Measurements from ENCODE around the gene OST4.
A peak's percentile ranks its signal among the peaks of the same experiment; 100 is the strongest.

Gene OST4

DNA sequence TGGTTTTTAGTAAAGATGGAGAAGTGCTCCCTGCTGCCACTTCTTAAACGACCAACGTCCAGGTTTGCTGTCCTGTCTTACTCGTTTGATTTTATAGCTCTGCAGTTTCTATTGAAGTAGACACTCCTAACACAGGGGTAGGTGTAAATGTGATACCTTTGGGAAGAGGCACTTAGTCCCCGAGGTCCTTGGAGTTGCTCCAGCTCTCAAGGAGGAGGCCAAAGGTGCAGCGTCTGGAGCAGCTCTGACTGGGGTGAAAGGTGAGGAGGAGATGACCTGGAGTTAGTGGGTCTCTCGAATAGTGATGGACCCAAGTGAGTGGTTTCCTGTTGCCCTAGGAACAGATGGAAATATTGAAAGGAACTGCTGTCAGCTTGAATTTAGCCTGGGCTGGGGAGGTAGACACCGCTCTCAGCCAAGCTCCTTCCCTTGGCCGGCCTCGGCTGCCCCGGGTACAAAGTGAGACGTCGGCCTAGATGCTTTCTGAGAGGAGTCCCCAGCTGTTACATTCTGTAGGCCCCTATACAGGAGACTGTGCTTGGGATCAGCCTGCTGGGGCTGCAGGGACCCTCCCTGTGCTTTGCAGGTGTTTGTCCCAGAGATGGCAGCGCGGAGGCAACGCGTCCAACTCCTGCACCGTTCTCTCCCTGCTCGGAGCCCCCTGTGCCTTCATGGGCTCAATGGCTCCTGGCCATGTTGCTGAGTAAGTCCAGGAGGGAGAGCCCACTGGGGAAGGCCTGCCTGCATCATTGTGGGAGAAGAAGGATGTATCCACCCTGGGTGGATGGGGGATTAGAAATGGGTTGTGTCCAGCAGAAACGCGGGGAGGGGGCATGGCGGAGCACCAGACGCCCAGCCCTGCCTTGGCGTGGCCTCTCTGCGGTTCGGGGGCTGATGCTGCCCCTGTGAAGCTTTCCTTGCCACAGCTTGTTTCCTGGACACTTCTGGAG, 20.6 kb upstream of the OST4 start:
- DNase-seq (ENCODE audit: low read depth, low spot score) = no peak
- H3K4me3 ChIP-seq (ENCODE audit: insufficient read length, low read depth) = no peak overlapping the region

DNA sequence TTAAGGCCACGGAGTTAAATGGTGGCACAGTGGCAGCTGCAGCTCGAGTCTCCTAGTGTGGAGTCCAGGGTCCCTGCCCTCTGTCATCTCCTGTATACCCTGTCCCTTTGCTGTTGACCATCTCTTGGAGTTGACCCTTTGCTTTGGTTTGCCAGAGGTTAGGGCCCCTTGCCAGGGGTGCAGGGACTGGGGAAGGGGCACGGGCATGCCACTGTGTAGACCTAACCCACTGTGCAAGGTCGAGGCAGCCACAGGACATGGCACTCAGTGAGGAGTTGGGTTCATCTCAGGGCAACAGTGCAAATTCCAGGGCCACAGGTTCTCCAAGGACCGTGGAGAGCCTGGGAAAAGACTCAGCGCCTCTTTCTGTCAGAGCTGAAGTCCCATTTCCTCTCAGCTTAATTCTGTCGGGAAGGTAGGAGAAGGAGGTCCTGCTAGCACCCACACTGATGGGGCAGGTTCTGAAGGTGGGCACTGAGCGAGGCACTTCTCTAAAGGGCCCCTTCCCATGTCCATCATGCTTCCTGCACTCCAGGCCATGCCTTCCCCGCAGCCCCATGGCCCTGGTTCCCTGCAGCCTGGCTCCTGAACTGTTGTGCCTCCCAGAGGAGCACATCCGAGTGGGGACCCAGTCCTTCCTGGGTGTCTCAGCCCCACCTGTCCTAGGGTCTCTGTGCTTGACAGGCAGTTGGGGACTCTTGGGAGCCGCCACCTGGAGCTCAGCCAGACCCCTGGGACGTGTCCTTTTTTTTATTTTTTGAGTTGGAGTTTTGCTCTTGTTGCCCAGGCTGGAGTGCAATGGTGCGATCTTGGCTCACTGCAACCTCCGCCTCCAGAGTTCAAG, 17.9 kb upstream of the OST4 start:
- TF ChIP-seq ZNF274 (IDR thresholded peaks at IDR 0.05; ENCODE audit: low read depth, low read length) (no peak), SUZ12 (IDR thresholded peaks at IDR 0.05; ENCODE audit: extremely low read depth, insufficient read depth, insufficient read length) (no peak), YY1 (IDR thresholded peaks at IDR 0.05; ENCODE audit: insufficient read depth, insufficient read length) (no peak)
- no peak overlapping the region for H3K4me3 ChIP-seq (ENCODE audit: insufficient read length, low read depth)
- H3K4me1 ChIP-seq (ENCODE audit: insufficient read depth, insufficient read length) = peaks cover 12% of the 10 kb centered on the region
- no peak overlapping the region for H3K9ac ChIP-seq (ENCODE audit: insufficient read length, low read depth)
- H3K36me3 ChIP-seq (ENCODE audit: insufficient read depth, insufficient read length, low read length) = no peaks in the 10 kb centered on the region
- peaks cover 11% of the 10 kb centered on the region for H3K27me3 ChIP-seq (ENCODE audit: insufficient read depth, insufficient read length)
- H3K9me3 ChIP-seq (ENCODE audit: insufficient read depth, low read length) = no peaks in the 10 kb centered on the region
- DNase-seq (ENCODE audit: low read depth, low spot score) = no peak

More for the DNA sequence above, 20.6 kb upstream of the OST4 start:
- Histone ChIP-seq H3K27me3 (ENCODE audit: insufficient read depth, insufficient read length) (peaks cover 8% of the 10 kb centered on the region), H3K36me3 (ENCODE audit: insufficient read depth, insufficient read length, low read length) (no peaks in the 10 kb centered on the region), H3K9ac (ENCODE audit: insufficient read length, low read depth) (no peak overlapping the region), H3K4me1 (ENCODE audit: insufficient read depth, insufficient read length) (peaks cover 11% of the 10 kb centered on the region), H3K9me3 (ENCODE audit: insufficient read depth, low read length) (no peaks in the 10 kb centered on the region)
- no peak for TF ChIP-seq YY1 (IDR thresholded peaks at IDR 0.05; ENCODE audit: insufficient read depth, insufficient read length)
- TF ChIP-seq SUZ12 (IDR thresholded peaks at IDR 0.05; ENCODE audit: extremely low read depth, insufficient read depth, insufficient read length) = no peak

DNA sequence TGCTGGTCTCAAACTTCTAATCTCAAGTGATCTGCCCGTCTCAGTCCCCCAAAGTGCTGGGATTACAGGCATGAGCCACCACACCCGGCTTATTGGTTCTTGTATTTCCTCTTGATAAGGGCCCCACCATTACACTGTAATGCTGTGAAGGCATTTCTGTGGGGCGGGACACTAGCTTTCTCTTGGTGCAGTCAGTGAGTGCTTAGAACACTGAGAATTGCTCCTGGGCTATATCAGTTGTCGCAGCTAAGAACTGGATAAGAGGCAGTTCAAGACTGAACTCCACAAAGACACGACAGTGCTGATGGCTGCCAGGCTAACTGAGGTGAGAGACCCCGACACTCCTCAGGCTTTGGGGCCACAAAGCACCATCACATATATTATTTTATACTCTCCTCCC, 17.2 kb upstream of the OST4 start:
- TF ChIP-seq YY1 (IDR thresholded peaks at IDR 0.05; ENCODE audit: insufficient read depth, insufficient read length) (no peak), ZNF274 (IDR thresholded peaks at IDR 0.05; ENCODE audit: low read depth, low read length) (no peak), SUZ12 (IDR thresholded peaks at IDR 0.05; ENCODE audit: extremely low read depth, insufficient read depth, insufficient read length) (no peak)

DNA sequence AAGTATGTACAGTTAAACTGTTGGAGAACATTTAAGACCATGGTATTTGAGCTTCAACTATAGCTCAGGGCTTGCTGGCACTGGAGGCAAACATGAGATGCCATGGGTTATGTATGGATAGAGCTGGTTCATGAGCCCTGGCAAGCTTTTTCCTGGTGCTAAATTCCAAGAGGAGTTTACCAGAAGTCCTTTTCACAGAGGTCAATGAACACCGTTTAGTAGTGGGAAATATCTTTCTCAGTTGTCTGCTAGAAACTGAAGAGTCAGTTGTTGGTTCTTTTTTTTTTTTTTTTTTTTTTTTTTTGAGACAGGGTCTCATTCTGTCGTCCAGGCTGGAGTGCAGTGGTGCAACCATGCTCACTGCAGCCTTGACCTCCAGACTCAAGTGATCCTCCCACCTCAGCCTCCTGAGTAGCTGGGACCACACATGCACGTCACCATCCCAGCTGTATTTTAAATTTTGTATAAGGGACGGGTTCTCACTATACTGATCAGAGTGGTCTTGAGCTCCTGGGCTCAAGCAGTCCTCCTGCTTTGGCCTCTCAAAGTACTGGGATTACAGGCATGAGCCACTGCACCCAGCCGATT, 16.5 kb upstream of the OST4 start:
- DNase-seq (ENCODE audit: low read depth, low spot score) = no peak
- Histone ChIP-seq H3K9me3 (ENCODE audit: insufficient read depth, low read length) (no peaks in the 10 kb centered on the region), H3K27me3 (ENCODE audit: insufficient read depth, insufficient read length) (peaks cover 11% of the 10 kb centered on the region), H3K4me3 (ENCODE audit: insufficient read length, low read depth) (no peak overlapping the region), H3K9ac (ENCODE audit: insufficient read length, low read depth) (no peak overlapping the region), H3K4me1 (ENCODE audit: insufficient read depth, insufficient read length) (peaks cover 9% of the 10 kb centered on the region), H3K36me3 (ENCODE audit: insufficient read depth, insufficient read length, low read length) (no peaks in the 10 kb centered on the region)
- TF ChIP-seq YY1 (IDR thresholded peaks at IDR 0.05; ENCODE audit: insufficient read depth, insufficient read length) = no peak
- TF ChIP-seq ZNF274 (IDR thresholded peaks at IDR 0.05; ENCODE audit: low read depth, low read length) = no peak
- TF ChIP-seq SUZ12 (IDR thresholded peaks at IDR 0.05; ENCODE audit: extremely low read depth, insufficient read depth, insufficient read length) = no peak

More for the DNA sequence above, 17.2 kb upstream of the OST4 start:
- no peaks in the 10 kb centered on the region for H3K36me3 ChIP-seq (ENCODE audit: insufficient read depth, insufficient read length, low read length)
- DNase-seq (ENCODE audit: low read depth, low spot score) = no peak
- no peak overlapping the region for H3K9ac ChIP-seq (ENCODE audit: insufficient read length, low read depth)
- H3K4me3 ChIP-seq (ENCODE audit: insufficient read length, low read depth) = no peak overlapping the region
- H3K27me3 ChIP-seq (ENCODE audit: insufficient read depth, insufficient read length) = peaks cover 11% of the 10 kb centered on the region
- peaks cover 12% of the 10 kb centered on the region for H3K4me1 ChIP-seq (ENCODE audit: insufficient read depth, insufficient read length)
- no peaks in the 10 kb centered on the region for H3K9me3 ChIP-seq (ENCODE audit: insufficient read depth, low read length)

DNA sequence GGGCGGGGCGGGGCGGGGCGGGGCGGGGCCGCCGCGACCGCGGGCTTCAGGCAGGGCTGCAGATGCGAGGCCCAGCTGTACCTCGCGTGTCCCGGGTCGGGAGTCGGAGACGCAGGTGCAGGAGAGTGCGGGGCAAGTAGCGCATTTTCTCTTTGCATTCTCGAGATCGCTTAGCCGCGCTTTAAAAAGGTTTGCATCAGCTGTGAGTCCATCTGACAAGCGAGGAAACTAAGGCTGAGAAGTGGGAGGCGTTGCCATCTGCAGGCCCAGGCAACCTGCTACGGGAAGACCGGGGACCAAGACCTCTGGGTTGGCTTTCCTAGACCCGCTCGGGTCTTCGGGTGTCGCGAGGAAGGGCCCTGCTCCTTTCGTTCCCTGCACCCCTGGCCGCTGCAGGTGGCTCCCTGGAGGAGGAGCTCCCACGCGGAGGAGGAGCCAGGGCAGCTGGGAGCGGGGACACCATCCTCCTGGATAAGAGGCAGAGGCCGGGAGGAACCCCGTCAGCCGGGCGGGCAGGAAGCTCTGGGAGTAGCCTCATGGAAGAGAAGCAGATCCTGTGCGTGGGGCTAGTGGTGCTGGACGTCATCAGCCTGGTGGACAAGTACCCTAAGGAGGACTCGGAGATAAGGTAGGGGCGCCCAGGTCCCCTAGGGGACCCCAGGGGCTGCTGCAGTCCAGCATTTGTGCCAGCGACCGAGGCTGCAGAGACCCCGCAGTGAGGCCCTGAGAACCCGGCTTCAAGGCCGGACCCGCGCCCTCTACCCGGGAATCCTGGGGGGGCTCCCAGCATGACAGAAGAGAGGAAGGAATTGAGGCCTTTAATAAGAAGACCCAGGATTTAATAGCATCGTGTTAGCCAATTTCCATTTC, 15.5 kb upstream of the OST4 start, which contains the start of gene KHK:
KHK (plus strand) TSS at position 49 of the 870 bp plus-strand sequence; CDS start at position 537, 488 bp downstream.
- DNase-seq (ENCODE audit: low read depth, low spot score) = no peak

DNA sequence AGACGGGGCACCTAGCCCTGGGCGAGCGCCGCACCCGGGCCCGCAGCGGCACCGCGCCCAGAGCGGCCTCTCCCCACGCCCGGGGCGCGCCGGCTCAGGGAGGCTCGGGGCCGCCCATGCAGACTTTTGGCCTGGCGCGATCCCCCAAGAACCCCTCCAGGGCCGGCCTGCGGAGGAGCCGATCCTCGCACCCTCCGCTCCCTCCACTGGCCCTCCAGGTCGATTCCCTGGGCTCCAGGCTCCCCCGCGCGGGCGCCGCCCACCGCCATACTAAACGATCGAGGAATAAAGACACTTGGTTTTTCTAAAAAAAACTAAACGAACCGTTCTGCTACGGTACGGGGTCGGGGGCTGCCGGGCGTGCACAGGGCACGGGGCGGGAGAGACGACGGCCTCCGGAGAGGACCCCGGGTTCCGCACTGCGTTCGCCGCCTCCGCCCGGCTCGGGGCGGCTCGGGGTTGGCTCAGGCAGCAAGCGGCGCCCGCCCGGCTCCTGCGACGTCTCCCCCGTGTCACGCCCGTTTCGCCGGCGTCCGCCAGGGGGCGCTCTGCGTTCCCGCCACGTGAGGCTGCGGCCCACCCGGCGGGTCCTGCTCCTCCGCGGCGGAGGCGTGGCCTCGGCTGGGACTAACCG, 14.8 kb upstream of the OST4 start:
- Histone ChIP-seq H3K9me3 (ENCODE audit: insufficient read depth, low read length) (no peaks in the 10 kb centered on the region), H3K4me1 (ENCODE audit: insufficient read depth, insufficient read length) (peaks cover 8% of the 10 kb centered on the region), H3K9ac (ENCODE audit: insufficient read length, low read depth) (peak overlapping the region; percentile 90), H3K36me3 (ENCODE audit: insufficient read depth, insufficient read length, low read length) (no peaks in the 10 kb centered on the region), H3K4me3 (ENCODE audit: insufficient read length, low read depth) (peak overlapping the region; percentile 61), H3K27me3 (ENCODE audit: insufficient read depth, insufficient read length) (peaks cover 11% of the 10 kb centered on the region)
- peak; percentile 90 for DNase-seq (ENCODE audit: low read depth, low spot score)
- TF ChIP-seq ZNF274 (IDR thresholded peaks at IDR 0.05; ENCODE audit: low read depth, low read length) (no peak), SUZ12 (IDR thresholded peaks at IDR 0.05; ENCODE audit: extremely low read depth, insufficient read depth, insufficient read length) (no peak), YY1 (IDR thresholded peaks at IDR 0.05; ENCODE audit: insufficient read depth, insufficient read length) (no peak)

More for the DNA sequence above, 15.5 kb upstream of the OST4 start, which contains the start of gene KHK:
- Histone ChIP-seq H3K27me3 (ENCODE audit: insufficient read depth, insufficient read length) (peaks cover 11% of the 10 kb centered on the region), H3K4me1 (ENCODE audit: insufficient read depth, insufficient read length) (peaks cover 8% of the 10 kb centered on the region), H3K9me3 (ENCODE audit: insufficient read depth, low read length) (no peaks in the 10 kb centered on the region), H3K9ac (ENCODE audit: insufficient read length, low read depth) (peak within 1 kb of the TSS; percentile 90), H3K4me3 (ENCODE audit: insufficient read length, low read depth) (peak within 1 kb of the TSS; percentile 61), H3K36me3 (ENCODE audit: insufficient read depth, insufficient read length, low read length) (no peaks in the 10 kb centered on the region)
- TF ChIP-seq YY1 (IDR thresholded peaks at IDR 0.05; ENCODE audit: insufficient read depth, insufficient read length) (no peak), ZNF274 (IDR thresholded peaks at IDR 0.05; ENCODE audit: low read depth, low read length) (no peak), SUZ12 (IDR thresholded peaks at IDR 0.05; ENCODE audit: extremely low read depth, insufficient read depth, insufficient read length) (no peak)
